ENCODE data around the gene TMEM62.

- peak; percentile 53 for TF ChIP-seq CTCF (IDR thresholded peaks at IDR 0.05; ENCODE audit: low read depth, low read length, missing input control)
- TF ChIP-seq MAX (IDR thresholded peaks at IDR 0.05) = no peak
- peak; percentile 57 to 72 for TF ChIP-seq RAD21 (IDR thresholded peaks at IDR 0.05)
- no peak for TF ChIP-seq RXRA (IDR thresholded peaks at IDR 0.05)
- no peak for TF ChIP-seq GABPA (IDR thresholded peaks at IDR 0.05 in 1 of 2, conservative IDR thresholded peaks at IDR 0.05 in 1 of 2)
- no peak for TF ChIP-seq TAF1 (conservative IDR thresholded peaks at IDR 0.05)
- TF ChIP-seq ZBTB33 (IDR thresholded peaks at IDR 0.05) = no peak
- TF ChIP-seq YY1 (IDR thresholded peaks at IDR 0.05) = no peak
- no peak for TF ChIP-seq ATF3 (IDR thresholded peaks at IDR 0.05)
- no peak for TF ChIP-seq HNF4A (conservative IDR thresholded peaks at IDR 0.05)
- TF ChIP-seq EGR1 (IDR thresholded peaks at IDR 0.05; ENCODE audit: low read depth in 2 of 2) = no peak
- no peak for TF ChIP-seq REST (IDR thresholded peaks at IDR 0.05)
Observed at GRCh38 chr15:43204016-43204901, 70.9 kb downstream of the TMEM62 start.

Measured in liver (tissue), 3 donors.